CD4-positive, alpha-beta T cell treated with Interleukin-6 for 4 hours (primary cell): ENCODE data around the gene MACROD2.

Experiments used
- DNase-seq: peaks from one replicate; pipeline ENCODE4 v3.0.0-alpha.2; 2020; ENCODE audit warnings: mixed read lengths

Gene MACROD2

DNA sequence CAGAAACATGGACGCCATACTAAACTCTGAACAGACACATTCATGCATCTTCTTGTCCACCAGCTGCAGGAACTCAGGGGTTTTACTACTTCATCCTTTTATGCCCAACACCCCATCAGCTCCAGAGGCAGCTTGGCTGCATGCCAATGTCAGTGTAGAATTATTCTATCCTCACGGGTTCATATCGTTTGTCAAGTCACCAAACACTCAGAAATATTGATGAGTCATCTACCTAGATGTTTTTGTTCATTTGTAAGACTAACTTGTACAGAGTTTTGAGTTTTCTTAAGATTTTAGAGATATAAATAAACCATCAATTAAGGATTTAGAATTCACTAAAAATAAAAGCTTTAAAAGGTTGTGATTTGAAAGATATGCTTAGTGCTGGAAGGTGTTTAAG, 932.8 kb downstream of the MACROD2 start:
- no peak for DNase-seq

DNA sequence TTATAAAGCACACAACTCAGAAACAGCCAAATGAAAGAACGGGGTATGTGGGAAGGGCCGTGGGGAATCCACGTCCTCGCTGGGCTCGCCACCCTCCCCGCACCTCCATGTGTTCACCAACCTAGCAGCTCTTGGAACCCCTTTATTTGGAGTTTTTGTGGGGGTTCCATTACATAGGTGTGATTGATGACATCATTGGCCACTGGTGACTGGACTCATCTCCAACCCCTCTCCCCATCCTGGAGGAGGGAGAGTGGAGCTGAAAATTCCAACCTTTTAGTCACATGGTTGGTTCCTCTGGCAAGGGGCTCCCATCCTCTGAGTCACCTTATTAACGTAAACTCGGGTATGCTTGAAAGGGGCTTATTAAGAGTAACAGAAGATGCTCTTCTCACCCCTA, 934.1 kb downstream of the MACROD2 start:
- DNase-seq: no peak

DNA sequence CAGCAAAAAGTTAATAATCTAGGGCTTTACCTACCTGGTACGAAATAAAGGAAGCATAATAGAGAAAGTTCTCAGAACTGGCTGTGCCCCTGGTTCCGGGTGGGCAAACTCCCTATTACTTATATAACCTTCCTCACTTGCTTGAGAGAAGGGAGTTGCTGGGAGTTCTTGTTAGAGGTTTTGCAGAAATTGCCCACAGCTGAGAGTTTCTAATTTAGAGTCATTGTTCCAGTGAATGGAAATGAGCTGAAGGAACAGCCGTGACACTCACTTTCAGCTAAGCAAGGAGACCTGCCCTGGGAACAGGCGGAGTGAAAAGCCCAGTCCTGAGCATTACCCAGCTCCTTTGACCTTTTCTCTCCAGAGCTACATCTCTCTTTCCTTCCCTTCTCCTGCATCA, 936.7 kb downstream of the MACROD2 start:
- DNase-seq: no peak

DNA sequence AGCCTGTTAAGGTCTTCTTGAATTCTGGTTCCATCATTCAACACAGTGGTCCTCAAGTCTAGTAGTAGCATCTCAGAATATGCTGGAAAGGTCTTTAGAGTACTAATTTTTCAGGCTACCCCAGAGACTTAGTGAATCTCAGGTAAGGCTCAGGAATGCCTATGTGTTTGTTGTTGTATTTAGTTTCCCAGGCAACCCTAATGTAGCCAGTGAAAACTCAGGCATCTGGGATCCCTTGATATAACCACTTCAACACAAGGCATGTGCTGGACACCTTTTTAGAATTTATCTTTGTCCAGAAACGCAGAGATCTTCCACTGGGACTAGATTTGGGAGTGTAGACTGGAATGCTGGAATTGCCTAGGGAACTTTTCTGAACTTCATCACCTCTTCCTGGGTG, 940.0 kb downstream of the MACROD2 start:
- no peak for DNase-seq

DNA sequence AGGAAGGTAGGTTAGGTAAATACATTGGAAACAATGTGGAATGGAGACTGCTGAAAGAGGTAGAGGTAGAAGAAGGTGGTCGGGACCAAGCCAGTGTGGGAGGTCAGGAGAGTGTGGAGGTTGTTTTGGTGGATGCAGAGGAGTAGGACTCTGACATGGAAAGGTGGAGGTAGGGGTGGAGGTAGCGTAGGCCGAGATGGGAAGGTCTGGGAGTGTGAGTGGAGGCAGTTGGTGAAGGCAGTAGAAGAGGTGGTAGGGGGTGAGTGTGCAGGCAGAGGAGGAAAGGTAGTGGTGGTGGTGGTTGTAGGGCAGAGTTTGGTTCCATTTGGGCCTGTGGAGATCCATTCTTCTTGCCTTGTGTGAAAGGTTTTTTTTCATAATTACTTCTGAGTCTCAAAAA, 941.7 kb downstream of the MACROD2 start:
- no peak for DNase-seq

DNA sequence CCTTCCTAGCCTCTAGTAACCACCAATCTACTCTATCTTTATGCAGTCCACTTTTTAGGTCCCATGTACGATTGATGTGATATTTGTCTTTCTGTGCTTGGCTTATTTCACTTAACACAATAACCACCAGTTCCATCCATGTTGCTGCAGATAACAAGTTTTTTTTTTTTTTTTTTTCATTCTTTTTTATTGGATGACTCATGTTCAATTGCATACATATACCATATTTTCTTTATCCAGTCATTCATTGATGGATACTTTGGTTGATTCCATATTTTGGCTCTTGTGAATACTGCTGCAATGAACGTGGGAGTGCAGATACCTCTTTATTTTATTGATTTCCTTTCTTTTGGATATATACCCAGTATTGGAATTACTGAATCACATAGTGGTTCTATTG, 942.5 kb downstream of the MACROD2 start:
- DNase-seq: no peak

DNA sequence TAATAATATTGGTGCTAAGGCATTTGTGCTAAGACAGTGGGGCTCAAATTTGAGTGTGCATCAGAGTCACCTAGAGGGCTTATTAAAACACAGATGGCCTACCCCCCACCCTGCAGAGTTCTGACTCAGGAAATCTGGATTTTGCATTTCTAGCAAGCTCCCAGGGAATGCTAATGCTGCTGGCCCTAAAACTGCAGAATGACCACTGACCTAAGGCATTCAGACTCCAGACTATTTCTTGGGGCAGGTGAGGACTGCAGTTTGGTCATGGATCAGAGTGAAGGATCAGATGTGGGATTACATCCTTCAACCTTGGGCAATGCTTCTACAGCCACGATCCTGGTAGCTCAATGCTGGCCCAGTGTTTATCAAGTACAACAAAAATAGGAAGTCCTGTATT, 952.2 kb downstream of the MACROD2 start:
- DNase-seq: no peak

DNA sequence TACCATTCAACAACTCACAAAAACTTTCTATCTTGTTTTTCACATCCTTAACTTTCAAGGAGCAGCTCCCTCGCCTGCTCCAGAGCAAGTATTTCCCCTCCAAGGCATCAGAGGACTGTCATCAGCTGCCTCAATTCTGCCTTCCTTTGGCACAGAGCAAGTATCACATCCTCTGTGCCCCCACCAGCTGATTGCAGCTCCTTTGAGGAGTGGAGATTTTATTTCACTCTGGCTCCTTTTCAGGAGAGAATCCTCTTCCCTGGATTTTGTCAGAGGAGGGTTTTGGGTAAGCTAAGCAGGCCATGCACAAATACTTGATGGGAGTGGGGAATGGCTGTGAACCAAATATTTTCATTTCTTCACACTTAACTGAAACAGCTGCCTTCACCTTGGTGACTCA, 952.6 kb downstream of the MACROD2 start:
- no peak for DNase-seq

DNA sequence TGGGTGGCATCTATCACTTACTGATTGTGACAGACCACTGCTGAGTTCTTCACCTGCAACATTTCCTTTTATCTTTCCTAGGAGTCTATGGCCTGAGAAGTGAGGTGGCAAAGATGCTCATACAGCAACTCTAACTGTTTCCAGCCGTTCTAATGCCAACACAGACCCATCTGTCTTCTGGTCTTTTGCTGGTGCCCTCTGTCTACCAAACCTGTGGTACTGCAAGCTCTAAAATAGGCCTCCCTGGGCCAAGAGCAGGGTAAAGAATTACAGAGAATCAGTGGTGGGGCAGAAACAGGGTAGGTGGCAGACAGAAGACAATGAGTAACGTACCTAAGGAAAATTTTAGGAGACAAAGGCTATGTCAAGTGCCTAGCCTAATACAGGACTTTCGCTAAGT, 953.1 kb downstream of the MACROD2 start:
- DNase-seq: no peak

DNA sequence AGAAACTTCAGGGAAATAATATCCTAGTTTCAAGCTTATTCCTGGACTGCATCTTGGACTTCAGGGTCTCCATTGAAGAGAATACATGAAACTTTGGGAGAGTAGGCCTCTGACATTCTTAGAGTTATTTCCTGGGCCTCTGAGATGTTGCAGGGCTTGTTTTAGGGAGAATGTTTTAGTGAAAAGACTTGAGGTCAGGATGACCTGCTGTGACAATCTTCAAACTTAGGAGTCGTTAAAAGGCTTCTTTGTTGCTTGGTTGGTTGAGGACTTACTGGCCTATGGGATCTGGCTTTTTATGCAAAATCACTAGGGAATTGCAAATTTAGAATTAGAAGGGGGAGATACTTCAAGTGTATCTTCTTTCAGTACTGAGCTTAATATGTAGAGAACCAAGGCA, 955.3 kb downstream of the MACROD2 start:
- no peak for DNase-seq

DNA sequence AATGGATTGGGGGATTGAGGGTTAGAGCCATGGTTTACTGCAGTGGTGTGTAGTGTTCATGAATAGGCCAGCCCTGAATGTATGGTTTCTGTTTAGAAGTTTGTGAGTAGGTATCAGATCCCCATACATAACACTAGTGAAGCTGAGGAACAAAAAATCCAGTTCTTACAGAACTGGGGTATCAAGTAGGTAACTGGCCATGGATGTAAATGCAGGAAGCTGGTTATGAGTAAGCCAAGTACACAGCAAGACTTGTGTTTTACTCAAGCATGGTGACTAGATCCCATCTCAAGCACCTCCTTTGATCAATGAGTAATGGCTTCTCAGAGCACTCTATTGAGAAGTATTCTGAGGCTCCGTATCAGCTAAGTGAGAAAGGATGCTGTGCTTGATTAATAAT, 955.8 kb downstream of the MACROD2 start:
- DNase-seq: no peak

DNA sequence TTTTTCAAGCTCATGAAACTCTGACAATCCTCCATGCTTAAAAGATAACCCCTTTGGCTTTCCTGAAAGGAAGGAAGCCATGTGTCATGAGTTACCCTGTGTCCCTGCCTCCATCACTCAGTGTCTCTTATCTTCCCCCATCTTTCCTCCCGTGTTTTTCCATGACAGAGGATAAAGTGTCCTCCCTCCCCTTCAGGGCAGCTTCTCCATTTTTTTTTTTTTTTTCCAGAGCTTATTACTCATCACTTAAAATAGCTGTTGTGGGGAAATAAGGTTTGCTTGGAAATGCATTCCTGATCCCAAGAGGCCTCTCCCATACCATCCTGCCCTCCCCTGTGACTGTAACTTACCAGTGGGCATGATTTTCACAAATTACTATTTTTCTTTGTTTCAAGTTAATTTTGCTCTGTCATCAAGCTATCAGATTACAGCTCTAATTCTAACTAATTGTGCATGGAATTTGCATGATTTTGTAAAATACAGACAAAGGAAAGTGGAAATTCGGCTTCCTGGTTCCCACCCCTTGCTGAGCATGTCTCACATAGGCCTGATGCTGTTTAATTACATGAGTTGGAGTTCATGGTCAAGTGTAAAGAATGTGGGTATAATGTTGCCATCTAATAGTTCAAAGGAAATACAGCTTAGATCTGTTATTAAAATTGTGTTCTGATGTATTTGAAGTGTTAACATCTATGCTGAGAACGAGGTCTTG, 956.5 kb downstream of the MACROD2 start:
- no peak for DNase-seq

DNA sequence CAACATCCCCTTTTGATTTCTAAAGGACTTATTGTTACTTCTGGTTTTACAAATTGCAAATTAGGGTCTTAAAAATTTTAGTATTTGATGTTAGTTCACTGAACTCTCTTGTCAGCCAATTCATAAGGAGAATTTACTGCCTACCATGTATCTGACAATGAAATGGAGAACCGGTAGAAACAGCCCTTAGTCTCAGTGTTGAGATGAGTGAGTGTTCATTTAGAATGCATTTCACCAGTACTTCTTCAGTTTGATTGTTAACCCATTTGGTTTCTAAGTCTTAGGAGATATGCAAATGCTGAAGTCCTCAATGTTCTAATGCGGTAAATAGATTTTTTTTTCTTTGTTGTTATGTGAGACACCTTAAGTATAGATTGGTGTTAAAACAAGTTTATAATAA, 958.4 kb downstream of the MACROD2 start:
- no peak for DNase-seq

DNA sequence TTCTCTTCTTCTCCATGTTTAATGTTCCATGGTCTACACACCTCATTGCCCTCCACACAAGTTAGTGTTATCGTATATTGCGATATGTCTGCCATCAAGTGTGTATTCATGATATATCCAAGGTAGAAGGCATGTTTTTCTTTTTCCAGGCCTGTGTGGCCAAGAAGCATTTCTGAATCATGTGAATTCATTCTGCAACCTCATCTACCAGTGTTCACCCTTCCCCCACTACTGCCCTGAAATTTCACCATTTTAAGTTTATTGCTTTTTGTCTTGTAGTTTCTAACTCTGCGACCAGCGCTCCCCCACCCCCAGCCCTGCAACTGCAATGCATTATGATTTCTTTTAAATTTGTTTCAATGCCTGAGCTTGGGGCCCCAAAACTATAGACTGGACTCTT, 960.1 kb downstream of the MACROD2 start:
- DNase-seq: no peak

DNA sequence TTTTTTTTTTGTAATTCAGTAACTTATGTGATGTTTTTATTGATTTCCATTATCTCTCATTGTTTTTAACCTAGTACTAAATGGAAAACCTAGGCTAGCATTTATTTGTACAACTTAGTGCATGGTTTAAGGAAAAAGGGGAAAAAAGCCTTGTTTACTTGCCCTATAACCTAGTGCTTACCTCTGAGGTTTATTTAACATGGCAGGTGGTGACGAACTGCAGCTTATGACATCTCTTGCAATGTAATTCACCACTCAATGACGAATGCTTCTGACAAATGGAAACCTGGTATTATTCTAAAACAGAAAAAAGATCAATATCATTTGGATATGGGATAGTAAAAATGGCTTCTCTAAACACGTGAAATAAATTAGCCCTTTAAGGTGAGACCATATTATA, 960.7 kb downstream of the MACROD2 start:
- DNase-seq: no peak

DNA sequence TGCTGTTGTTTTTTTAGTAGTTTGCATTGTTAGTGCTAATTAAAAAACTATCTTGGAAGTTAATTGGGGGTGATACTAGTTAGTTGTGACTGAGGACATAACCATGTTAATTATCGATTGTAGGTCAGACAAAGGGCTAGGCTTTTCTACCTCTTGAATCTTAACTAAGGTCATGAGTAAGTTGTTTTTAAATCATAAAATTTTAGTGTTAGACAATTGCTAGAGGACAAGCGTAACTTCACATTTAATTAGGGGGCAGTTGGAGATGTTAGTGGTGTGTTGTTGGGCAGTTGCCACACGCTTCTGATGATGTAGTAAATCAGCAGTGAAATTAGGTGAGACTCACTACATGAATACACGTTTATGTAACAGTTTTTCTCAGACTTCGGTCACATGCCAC, 961.2 kb downstream of the MACROD2 start:
- no peak for DNase-seq

DNA sequence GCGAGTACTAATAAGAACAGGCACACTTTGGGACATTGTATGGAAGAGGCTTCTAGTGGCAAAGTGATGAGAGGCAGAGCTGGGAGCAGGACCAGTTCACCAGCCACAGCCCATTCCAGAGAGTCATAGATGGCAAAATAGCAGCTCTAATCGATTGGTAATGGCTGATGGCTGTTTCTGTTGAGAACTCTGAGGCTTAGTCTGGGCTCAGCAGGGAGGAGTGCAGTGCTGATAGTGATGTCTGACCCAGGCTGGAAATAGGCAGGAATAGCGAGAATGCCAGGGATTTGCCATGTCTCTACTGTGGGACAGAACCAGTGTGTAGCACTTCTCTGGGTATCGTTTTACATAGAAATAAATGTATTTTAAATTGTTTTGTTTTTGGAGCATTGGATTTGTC, 962.1 kb downstream of the MACROD2 start:
- DNase-seq: no peak

DNA sequence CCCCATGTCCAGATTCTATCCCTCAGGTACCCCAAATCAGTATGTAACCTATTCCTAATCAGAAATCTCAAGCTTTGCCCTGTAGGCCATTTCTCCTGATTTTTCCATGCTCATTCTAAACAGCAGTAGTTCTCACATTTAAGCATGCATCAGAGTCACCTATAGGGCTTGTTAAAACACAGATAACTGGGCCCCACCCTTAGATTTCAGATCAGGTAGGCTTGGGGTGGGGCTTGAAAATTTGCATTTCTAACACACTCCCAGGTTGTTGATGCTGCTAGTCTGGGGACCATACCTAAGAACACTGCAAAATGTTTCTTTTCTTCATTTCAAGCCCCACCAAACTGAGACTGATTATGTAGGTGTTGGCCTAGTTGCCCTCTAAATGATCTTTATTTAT, 963.3 kb downstream of the MACROD2 start:
- no peak for DNase-seq

DNA sequence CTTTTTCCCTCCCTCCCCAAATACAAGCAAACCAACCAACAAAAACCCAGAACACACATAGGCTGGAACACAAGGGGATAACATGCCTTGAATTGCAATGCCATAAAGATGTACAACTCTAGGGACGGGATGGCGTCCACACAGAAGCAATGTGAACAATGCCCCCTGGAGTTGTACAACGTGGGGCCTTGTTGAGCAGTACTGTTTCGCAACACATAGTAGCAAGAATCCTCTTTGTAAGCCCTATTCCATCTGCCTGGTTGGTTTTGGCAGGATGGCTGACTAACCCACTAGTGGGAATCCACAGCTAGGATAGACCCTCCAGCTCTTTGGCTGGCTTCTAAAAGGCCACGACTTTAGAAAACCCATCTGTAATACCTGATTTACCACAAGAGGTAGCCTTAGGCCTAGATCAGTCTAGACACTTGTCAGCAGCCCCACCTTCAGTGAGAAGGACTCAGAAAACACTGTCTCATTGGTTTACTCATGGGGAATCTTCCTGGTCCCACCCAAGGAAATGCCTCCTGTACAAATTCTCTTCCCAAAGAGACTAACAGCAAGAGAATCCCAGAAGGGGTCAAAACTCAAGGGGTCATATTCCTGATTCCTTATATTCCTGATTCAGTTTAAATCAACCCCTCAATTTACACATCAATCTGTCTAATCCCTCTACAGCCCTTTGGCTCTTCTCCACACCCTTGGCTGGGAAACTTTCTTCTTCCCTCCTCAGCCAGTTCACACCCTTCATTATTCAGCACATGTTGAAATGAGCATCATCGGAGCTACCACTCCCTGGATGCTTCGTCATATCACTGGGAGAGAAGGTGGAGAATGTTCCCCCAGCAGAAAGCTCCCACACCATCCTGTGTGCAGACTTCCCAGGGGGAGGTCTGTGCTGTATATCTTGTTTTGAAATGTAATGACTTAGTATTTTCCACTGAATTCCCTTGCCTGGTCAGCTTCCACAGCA, 964.5 kb downstream of the MACROD2 start:
- no peak for DNase-seq

DNA sequence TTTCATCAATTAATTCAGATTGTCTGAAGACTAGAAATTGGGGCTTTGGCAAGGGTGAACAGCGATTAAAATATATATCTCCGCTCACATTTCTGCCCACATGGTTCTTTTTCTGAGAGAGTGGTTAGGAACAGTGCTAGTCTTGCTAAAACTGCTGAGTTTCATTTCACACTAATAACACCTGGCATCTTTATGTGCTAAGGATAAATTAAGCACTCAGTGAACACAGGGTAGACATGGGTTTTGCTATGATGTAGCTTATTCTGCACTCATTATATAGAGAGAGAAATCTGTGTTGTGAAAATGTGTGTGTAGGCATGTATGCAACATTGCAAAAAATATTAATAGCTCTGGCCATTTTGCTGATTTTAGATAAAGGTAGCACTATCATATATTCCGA, 965.5 kb downstream of the MACROD2 start:
- no peak for DNase-seq

DNA sequence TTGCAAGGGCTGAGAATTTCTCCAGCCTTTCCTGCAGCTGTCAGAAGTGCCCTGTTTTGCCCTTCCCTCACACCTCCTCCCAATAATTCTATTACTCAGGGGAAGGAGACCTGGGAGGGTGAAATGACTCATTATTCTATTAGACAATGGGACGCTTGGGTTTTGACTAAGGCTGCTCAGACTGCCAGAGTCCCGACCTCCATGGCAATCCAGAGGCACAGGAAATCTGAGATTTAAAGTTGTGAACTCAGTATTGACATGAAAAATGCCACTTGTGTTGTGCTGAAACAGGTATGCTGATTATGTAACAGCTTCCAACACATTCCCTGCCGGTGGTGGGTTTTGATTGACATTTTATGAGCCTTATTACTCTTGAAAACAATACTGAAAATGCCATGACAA, 967.9 kb downstream of the MACROD2 start:
- DNase-seq: no peak

DNA sequence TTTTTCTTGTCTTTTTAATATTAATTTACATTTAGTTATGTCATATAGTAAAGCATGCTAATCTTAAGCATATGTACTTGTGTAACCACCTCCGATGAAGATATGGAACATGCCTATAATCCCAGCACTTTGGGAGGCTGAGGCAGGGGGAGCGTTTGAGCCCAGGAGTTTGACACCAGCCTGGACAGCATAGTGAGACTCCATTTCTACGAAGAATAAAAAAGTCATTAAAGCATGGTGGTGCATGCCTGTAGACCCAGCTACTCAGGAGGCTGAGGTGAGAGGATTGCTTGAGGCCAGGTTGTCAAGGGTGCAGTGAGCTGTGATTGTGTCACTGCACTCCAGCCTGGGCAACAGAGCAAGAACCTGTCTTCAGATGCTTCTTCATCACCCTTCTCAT, 970.9 kb downstream of the MACROD2 start:
- DNase-seq: no peak

DNA sequence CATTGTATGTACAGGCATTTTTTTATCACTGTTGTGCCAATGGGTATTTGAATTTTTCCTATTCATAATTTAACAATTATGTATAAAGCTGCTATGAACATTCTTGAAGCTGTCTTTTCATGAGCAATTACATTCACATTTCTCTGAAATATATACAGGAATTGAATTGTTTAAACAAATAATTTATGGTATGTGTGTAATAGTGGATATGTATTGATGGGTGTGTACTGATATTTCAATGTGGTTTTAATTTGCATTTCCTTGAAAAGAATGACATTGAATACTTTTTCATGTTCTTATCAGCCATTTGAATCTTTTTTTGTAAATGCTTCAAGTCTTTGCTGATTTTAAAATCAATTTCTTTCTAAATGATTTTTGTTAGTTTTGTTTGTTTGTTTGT, 971.5 kb downstream of the MACROD2 start:
- no peak for DNase-seq

DNA sequence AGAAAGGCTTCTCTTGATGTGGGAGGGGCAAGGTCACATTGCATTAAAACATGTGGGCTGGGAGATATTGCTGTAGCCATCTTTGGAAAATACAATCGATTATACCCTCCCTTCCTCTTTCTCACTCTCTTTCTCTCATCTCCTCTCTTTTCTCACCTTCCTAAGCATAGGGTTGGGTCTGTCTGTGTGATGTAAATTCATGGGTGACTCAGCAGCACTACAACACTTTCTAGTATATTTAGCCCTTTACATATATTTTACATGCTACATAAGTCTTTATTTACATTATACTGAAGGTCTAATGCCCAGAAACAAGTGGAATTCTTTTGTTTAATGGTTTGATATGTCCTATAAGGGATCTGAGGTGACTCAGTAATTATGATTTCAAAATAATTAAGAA, 976.9 kb downstream of the MACROD2 start:
- no peak for DNase-seq
